GM19328 (cell line): ENCODE measurements around the gene JAK1.

Experiments used
- ATAC-seq: cut with Tn5 transposase; IDR thresholded peaks from one replicate; pipeline ENCODE4 v1.9.1; 2021; ENCODE audit warnings: mild to moderate bottlenecking, moderate library complexity; ENCODE audit not compliant: unreplicated experiment

Gene JAK1

GRCh38 chr1:64801851-64802523 lies 164.4 kb downstream of the JAK1 start:
- no peak for ATAC-seq

GRCh38 chr1:64798872-64799271 lies 167.5 kb downstream of the JAK1 start:
- no peak for ATAC-seq

- ATAC-seq = no peak
Measured at GRCh38 chr1:64790832-64791487, 175.4 kb downstream of the JAK1 start.
